NCI-H2107 treated with DMSO at 0.1 percent for 48 hours (cell line): ENCODE data around the gene CD63.

Experiments used
- DNase-seq: peaks from one replicate; lab custom pipeline; 2025; ENCODE audit not compliant: unreplicated experiment; lab: John Stamatoyannopoulos, UW

Gene CD63

GRCh38 chr12:55722948-55723347 is 5.9 kb downstream of the CD63 start:
- no peak for DNase-seq

GRCh38 chr12:55721601-55722213 is 7.1 kb downstream of the CD63 start:
- no peak for DNase-seq

GRCh38 chr12:55720894-55721444 is 7.8 kb downstream of the CD63 start:
- DNase-seq = no peak

- no peak for DNase-seq
Measured at GRCh38 chr12:55720071-55720564, 8.7 kb downstream of the CD63 start, which contains the start of gene RDH5. Gene RDH5, plus strand, starts transcription at chr12:55720393. Its CDS starts 792 bp downstream, at chr12:55721185.

GRCh38 chr12:55719371-55719770 is 9.4 kb downstream of the CD63 start:
- no peak for DNase-seq

- no peak for DNase-seq
Measured at GRCh38 chr12:55718624-55719275, 10.1 kb downstream of the CD63 start.

- no peak for DNase-seq
Measured at GRCh38 chr12:55718015-55718414, 10.8 kb downstream of the CD63 start.

- DNase-seq = no peak
Measured at GRCh38 chr12:55717011-55718007, 11.5 kb downstream of the CD63 start.

GRCh38 chr12:55716582-55716957 is 12.2 kb downstream of the CD63 start:
- no peak for DNase-seq

GRCh38 chr12:55715833-55716581 is 12.8 kb downstream of the CD63 start, which contains the start of gene BLOC1S1:
Gene BLOC1S1, plus strand, starts transcription at chr12:55716046. Its CDS starts 6 bp downstream, at chr12:55716052.
- peak; percentile 86 for DNase-seq

- no peak for DNase-seq
Measured at GRCh38 chr12:55715169-55715764, 13.5 kb downstream of the CD63 start.

GRCh38 chr12:55713721-55714120 is 15.1 kb downstream of the CD63 start:
- no peak for DNase-seq

GRCh38 chr12:55712700-55713415 is 16.0 kb downstream of the CD63 start:
- DNase-seq = no peak

GRCh38 chr12:55711786-55712553 is 16.8 kb downstream of the CD63 start:
- no peak for DNase-seq

- no peak for DNase-seq
Measured at GRCh38 chr12:55708695-55709233, 20.0 kb downstream of the CD63 start.

GRCh38 chr12:55707841-55708694 is 20.7 kb downstream of the CD63 start, which contains the start of gene ITGA7:
Gene ITGA7, minus strand, starts transcription at chr12:55707904. Its CDS starts 222 bp downstream, at chr12:55707682.
- DNase-seq = no peak

GRCh38 chr12:55707219-55707671 is 21.6 kb downstream of the CD63 start:
- DNase-seq = no peak
